ENCODE measurements around the gene ANKRD13B.

The ANKRD13B gene

DNA sequence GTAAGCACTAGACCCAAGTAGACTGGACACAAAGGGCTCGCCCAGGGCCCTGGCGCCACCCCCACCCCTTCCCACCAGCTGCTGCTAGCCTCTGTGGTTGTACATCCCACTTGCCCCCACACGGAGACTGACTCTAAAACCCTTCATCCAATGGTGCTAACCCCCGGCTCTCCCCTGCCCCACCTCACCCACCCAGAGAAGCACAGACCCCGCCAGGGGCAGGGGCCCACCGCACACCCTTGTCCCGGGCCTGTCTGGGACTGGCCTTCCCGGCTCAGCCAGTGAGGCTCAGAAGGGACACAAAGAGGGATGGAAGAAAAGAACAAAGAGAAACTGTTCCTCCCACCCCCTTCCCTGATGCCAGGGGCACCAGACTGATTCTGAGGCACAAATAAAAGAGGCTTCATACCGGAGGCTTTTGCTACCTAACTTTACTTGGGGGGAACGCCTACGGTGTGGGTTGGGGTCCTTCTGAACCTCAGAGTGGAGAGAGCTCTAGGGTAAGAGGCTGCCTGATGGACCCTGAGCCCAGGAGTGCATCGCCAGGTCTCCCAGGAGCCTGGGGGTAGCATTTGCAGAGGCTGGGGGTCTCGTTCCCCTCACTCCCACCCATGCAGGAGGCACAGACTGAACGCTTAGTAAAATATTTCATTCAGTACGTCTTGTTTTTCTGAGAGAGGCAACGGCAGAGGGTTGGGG, 21.6 kb downstream of the ANKRD13B start:
- Histone ChIP-seq H3K36me3 (ENCODE audit: control insufficient read depth, insufficient read depth, low read length) (no peaks in the 10 kb centered on the region), H3K4me1 (ENCODE audit: control insufficient read depth, insufficient read depth, low read length) (peaks cover 23% of the 10 kb centered on the region), H3K27ac (ENCODE audit: low read depth, low read length) (no peak overlapping the region), H3K27me3 (ENCODE audit: control insufficient read depth, insufficient read depth, low read length) (no peaks in the 10 kb centered on the region), H3K9ac (ENCODE audit: low read length) (no peak overlapping the region), H3K4me3 (ENCODE audit: low read length) (peak overlapping the region; percentile 2)

DNA sequence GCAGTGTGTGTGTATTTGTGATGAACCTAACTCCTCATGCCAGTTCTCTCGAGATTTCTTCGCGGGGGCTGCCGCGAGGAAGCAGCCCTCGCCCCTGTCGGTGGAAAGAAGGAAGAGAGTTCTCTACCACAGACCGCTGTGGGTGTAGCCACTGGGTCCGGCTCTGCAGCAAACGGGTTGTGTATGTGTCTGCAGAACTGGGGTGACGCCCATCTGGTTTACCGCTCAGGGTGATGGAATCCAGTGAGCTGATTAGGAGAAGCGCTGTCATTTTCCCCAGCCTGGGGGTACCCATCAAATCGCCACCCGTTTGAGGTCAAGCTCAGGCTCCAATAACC, 22.1 kb downstream of the ANKRD13B start:
- peaks cover 23% of the 10 kb centered on the region for H3K4me1 ChIP-seq (ENCODE audit: control insufficient read depth, insufficient read depth, low read length)
- H3K27me3 ChIP-seq (ENCODE audit: control insufficient read depth, insufficient read depth, low read length) = no peaks in the 10 kb centered on the region
- H3K9ac ChIP-seq (ENCODE audit: low read length) = no peak overlapping the region
- H3K4me3 ChIP-seq (ENCODE audit: low read length) = peak overlapping the region; percentile 66
- H3K36me3 ChIP-seq (ENCODE audit: control insufficient read depth, insufficient read depth, low read length) = no peaks in the 10 kb centered on the region
- no peak overlapping the region for H3K27ac ChIP-seq (ENCODE audit: low read depth, low read length)

DNA sequence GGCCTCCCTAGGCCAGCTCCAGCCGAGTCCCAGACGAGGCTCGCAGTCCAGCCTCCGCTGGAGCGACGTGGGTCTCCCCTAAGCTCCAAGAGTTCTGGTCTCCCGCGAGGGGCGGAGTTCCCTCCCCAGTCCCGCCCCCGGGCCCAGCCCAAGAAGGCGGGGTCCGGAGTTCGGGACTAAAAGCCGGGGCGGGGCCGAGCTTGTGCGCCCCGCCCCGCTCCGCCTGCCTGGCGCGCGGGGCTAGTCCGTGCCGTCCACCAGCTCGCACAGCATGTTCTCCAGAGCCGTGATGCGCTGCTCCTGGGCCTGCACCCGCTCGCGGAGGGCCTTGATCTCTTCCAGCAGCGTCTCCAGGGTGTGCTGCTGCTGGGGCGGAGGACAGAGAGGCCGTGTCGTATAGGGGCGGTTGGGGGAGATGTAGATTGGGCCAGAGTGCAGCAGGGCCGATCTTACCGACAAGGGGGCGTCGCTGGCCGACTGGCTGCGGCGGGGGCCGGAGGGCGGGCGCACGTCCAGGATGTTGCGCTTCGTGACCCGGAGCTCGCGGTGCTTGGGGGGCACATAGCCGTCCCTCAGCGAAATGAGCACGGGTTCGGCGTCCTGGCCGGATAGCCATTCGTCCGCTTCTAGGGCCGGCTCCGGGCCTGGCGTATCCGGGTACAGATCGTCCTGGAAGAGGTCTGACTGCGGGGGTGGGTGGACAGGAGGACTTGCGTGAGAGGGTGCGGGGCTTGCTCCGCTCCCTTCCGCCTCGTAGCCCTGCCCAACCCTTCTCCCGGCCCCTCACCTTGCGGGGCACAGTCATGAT, 22.8 kb downstream of the ANKRD13B start:
- no peak overlapping the region for H3K9ac ChIP-seq (ENCODE audit: low read length)
- no peaks in the 10 kb centered on the region for H3K27me3 ChIP-seq (ENCODE audit: control insufficient read depth, insufficient read depth, low read length)
- peaks cover 23% of the 10 kb centered on the region for H3K4me1 ChIP-seq (ENCODE audit: control insufficient read depth, insufficient read depth, low read length)

DNA sequence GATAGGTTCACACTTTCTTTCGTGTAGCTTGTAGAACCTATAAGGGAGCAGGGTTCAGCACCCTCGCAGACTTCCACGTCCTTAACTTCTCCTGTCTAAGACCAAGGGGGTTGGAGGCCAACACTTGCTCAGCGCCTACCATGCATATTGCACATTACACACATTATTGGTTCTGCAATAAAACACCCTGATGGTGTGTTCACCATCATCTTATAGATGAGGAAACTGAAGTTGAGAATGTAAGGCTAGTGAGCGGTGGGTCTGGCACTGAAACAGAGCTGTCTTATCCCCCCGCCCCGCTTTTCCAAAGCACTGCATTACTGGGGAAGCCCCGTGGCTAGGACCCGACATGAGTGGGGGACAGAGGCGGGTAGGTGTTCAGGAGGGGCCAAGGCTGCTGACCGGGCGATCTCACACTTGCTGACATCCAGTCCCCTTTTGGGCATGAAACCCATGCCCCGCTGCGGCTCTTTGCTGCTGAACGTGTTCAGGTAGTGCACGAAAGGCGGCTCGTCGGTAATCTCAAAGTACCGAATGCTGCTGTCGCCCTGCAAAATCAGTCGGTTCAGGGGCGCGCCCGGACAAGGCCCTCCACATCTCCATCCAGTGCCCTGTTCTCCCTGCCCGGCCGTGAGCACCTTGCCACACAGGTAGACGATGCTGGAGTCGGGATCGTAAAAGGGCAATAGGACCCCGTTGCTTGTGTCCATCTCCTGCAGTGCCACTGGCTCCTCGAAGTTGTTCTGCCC, 23.5 kb downstream of the ANKRD13B start:
- peak overlapping the region; percentile 7 for H3K9ac ChIP-seq (ENCODE audit: low read length)
- H3K36me3 ChIP-seq (ENCODE audit: control insufficient read depth, insufficient read depth, low read length) = no peaks in the 10 kb centered on the region
- H3K4me3 ChIP-seq (ENCODE audit: low read length) = peak overlapping the region; percentile 68
- H3K4me1 ChIP-seq (ENCODE audit: control insufficient read depth, insufficient read depth, low read length) = peaks cover 23% of the 10 kb centered on the region
- H3K27ac ChIP-seq (ENCODE audit: low read depth, low read length) = peak overlapping the region; percentile 76
- no peaks in the 10 kb centered on the region for H3K27me3 ChIP-seq (ENCODE audit: control insufficient read depth, insufficient read depth, low read length)

More for the DNA sequence above, 22.8 kb downstream of the ANKRD13B start:
- H3K27ac ChIP-seq (ENCODE audit: low read depth, low read length) = peak overlapping the region; percentile 76
- H3K36me3 ChIP-seq (ENCODE audit: control insufficient read depth, insufficient read depth, low read length) = no peaks in the 10 kb centered on the region
- H3K4me3 ChIP-seq (ENCODE audit: low read length) = peak overlapping the region; percentile 66

DNA sequence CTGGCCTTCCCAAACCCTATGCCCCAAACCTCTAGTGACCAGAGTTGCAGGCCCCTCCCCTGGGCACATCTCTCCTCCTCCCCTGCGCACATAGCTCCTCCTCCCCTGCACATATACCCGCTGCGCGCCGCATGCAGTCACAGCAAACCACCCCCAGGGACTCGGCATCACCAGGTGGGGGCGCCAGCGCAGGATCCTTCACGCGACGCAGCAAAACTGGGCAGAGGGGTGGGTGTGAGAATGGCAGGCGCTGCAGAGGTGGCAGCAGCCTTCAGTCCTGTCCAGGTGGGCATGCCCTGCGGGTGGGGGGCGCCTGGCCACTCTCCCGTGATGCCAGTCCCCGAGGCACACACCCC, 24.2 kb downstream of the ANKRD13B start:
- Histone ChIP-seq H3K27ac (ENCODE audit: low read depth, low read length) (no peak overlapping the region), H3K4me3 (ENCODE audit: low read length) (peak overlapping the region; percentile 68), H3K36me3 (ENCODE audit: control insufficient read depth, insufficient read depth, low read length) (no peaks in the 10 kb centered on the region), H3K9ac (ENCODE audit: low read length) (no peak overlapping the region), H3K4me1 (ENCODE audit: control insufficient read depth, insufficient read depth, low read length) (peaks cover 27% of the 10 kb centered on the region), H3K27me3 (ENCODE audit: control insufficient read depth, insufficient read depth, low read length) (no peaks in the 10 kb centered on the region)

DNA sequence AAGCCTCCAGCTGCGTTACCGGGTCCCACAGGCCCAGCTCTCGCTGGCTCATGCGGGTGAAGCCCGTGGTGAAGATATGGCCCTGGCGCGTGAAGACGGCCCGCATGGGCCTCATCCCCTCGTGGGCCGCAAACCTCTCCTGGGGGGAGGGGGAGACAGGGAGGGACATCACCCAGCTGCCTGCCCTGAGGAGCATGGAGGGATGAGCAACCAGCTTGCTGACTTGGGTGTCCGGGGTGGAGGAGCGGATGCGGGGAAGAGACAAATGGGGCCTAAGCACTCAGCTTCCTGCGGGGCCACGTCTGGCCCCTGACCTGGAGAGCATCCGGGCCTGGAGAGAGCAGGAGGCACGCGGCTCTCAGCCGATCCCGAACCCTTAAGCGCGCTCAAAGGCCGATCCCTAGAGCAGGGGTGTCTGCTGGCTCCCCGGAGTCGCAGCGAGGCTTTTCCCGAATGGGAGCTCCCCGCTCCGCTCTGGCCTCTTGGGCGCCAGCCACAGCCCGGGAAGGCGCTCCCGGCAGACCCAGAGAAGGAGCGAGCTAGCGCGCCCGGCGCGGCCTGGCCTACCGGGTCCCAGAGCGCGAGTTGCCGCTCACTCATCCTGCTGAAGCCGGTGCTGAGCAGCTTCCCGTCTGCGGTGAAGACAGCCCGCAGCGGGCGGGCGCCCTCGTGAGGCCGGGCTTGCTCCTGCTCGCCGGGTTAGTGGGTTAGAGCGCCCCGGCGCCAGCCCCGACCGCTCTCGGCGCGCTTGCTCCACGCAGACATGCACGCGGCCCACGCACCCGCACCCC, 24.7 kb downstream of the ANKRD13B start:
- H3K4me1 ChIP-seq (ENCODE audit: control insufficient read depth, insufficient read depth, low read length) = peaks cover 27% of the 10 kb centered on the region

DNA sequence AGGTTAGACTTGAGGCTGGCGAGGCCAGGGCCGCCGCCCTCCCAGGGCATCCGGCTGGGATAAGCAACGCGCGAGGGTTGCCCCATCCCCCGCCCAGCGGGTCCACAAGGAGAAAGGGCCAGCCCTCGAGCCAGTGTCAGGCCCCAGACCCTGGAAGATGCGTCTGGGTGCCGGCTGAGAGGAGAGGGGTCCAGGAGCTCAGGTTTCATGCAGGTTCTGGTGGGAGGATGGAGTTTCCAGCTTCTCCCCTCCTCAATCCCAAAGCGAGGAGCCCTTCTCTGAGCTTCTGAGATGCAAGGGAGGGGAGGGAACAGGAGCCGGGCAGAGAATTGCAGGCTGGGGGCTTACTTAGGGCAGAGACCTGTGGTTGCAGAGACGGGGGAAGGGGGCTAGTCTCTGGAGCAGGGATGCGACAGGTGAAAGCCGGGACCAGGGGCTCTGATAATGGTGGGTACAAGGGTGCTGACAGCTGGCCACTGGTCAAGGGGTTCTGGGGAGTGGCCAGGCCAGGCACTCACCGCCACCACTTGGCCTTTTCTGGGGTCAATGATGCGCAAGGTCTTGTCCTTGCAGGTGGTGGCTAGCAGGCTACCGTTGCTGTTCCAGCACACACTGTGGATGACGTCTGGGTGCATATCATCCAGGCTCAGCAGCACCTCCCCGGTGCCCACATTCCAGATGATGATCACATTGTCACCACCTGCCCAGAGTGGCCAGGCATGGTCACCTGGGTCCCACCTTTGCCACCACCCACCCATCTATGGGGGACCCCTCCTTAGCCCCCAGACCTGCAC, 25.5 kb downstream of the ANKRD13B start:
- Histone ChIP-seq H3K4me3 (ENCODE audit: low read length) (peak overlapping the region; percentile 68), H3K27me3 (ENCODE audit: control insufficient read depth, insufficient read depth, low read length) (no peaks in the 10 kb centered on the region), H3K9ac (ENCODE audit: low read length) (no peak overlapping the region), H3K4me1 (ENCODE audit: control insufficient read depth, insufficient read depth, low read length) (peaks cover 29% of the 10 kb centered on the region), H3K27ac (ENCODE audit: low read depth, low read length) (no peak overlapping the region), H3K36me3 (ENCODE audit: control insufficient read depth, insufficient read depth, low read length) (no peaks in the 10 kb centered on the region)

More for the DNA sequence above, 24.7 kb downstream of the ANKRD13B start:
- H3K27ac ChIP-seq (ENCODE audit: low read depth, low read length) = peak overlapping the region; percentile 2
- H3K27me3 ChIP-seq (ENCODE audit: control insufficient read depth, insufficient read depth, low read length) = no peaks in the 10 kb centered on the region
- H3K36me3 ChIP-seq (ENCODE audit: control insufficient read depth, insufficient read depth, low read length) = no peaks in the 10 kb centered on the region
- no peak overlapping the region for H3K9ac ChIP-seq (ENCODE audit: low read length)
- H3K4me3 ChIP-seq (ENCODE audit: low read length) = peak overlapping the region; percentile 68

DNA sequence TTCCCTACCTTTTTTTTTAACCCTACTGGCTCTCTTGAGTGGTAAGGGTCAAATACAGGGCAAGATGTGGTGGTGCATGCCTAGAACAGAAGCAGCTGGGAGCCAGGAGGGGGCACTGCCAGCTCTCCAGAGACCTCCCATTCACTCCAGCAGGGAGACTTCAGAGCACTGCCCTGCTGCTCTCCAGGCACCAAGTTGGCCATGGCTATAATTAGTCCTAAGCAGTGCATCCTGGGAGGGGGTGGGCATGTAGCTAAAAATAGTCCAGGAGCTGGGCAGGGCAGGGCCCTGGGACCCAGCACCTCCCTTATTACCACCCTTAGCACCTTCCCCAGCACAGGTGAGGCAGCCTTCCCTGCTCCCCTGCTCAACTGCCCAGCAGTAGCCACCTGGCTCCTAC, 26.3 kb downstream of the ANKRD13B start:
- Histone ChIP-seq H3K9ac (ENCODE audit: low read length) (no peak overlapping the region), H3K36me3 (ENCODE audit: control insufficient read depth, insufficient read depth, low read length) (no peaks in the 10 kb centered on the region), H3K4me3 (ENCODE audit: low read length) (no peak overlapping the region), H3K4me1 (ENCODE audit: control insufficient read depth, insufficient read depth, low read length) (peaks cover 27% of the 10 kb centered on the region), H3K27me3 (ENCODE audit: control insufficient read depth, insufficient read depth, low read length) (no peaks in the 10 kb centered on the region), H3K27ac (ENCODE audit: low read depth, low read length) (no peak overlapping the region)

DNA sequence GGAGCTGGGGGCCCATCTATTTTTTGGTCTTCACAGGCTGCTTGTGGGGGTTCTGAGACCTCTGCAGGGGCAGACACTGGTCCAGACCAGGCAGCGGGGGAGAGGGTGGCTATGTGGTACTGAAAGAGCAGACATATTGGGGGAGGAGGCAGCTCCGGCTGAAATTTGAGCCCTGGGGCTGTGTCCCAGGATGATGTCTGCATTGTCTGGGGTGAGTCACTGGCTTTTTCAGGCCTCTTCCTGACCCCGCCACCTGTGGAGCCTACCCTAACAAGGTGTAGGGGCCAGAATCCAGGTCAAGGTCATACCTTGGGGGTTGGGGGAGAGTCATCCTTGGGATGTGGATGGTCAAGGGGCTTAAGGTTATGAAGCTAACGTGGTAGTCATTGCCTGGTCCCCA, 27.3 kb downstream of the ANKRD13B start:
- no peaks in the 10 kb centered on the region for H3K27me3 ChIP-seq (ENCODE audit: control insufficient read depth, insufficient read depth, low read length)
- H3K36me3 ChIP-seq (ENCODE audit: control insufficient read depth, insufficient read depth, low read length) = no peaks in the 10 kb centered on the region
- peaks cover 24% of the 10 kb centered on the region for H3K4me1 ChIP-seq (ENCODE audit: control insufficient read depth, insufficient read depth, low read length)
- no peak overlapping the region for H3K4me3 ChIP-seq (ENCODE audit: low read length)
- no peak overlapping the region for H3K27ac ChIP-seq (ENCODE audit: low read depth, low read length)
- no peak overlapping the region for H3K9ac ChIP-seq (ENCODE audit: low read length)

DNA sequence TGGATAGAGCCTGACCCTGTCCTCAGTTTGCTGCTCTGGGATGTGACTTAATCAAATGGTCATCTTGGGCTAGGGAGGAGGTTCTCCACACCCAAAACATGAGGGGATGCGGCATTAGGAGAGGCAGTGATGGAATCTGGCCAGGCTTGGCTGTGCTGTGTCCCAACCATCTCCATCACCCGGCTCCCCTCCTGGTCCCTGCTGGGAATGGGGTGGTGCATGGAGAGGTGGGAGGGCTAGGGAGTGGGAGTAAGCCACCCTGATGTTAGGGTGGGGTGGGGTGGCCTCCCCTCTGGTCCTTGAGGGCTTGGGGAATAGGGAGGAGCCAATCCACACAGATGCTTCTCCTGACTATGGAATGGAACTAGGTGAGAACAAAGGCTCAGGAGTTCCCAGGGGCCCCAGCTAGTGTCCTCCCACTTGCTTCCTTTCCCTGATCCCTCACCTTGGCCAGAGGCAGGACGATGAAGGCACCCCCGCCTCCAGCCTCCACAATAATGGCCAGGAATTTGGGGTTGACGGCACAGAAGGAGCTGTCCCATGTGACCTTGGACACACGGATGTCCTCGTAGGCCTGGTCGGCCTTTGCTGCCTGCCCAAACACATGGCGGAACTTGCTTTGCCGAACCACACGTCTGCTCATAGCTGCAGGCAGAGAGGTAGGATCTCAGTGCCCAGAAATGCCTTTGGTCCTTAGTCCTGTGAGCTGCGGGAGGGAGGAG, 28.0 kb downstream of the ANKRD13B start:
- Histone ChIP-seq H3K36me3 (ENCODE audit: control insufficient read depth, insufficient read depth, low read length) (no peaks in the 10 kb centered on the region), H3K27me3 (ENCODE audit: control insufficient read depth, insufficient read depth, low read length) (no peaks in the 10 kb centered on the region), H3K4me1 (ENCODE audit: control insufficient read depth, insufficient read depth, low read length) (peaks cover 23% of the 10 kb centered on the region), H3K9ac (ENCODE audit: low read length) (no peak overlapping the region), H3K4me3 (ENCODE audit: low read length) (no peak overlapping the region), H3K27ac (ENCODE audit: low read depth, low read length) (peak overlapping the region; percentile 7)

DNA sequence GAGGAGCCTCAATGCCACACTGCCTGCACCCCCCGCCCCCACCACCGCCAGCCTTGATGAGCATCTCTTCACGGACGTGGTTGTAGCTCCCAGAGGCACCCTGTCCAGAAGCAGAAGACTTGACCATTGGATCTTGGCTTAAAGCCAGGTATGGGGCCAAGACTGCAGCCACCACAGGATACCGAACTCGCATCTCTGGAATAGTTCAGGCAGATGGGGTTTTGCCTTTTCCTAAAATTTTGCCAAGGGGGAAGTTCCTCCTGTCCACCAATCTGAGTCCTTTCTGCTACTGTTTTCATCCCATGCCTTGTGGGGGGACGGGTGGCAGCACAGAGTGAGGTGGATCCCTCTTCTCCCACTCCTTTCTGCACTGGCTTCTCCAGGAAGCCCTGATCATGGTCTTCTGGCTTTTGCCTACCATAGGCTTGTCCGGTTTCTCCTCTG, 28.8 kb downstream of the ANKRD13B start:
- Histone ChIP-seq H3K36me3 (ENCODE audit: control insufficient read depth, insufficient read depth, low read length) (no peaks in the 10 kb centered on the region), H3K4me3 (ENCODE audit: low read length) (peak overlapping the region; percentile 69), H3K27ac (ENCODE audit: low read depth, low read length) (peak overlapping the region; percentile 82), H3K27me3 (ENCODE audit: control insufficient read depth, insufficient read depth, low read length) (no peaks in the 10 kb centered on the region), H3K9ac (ENCODE audit: low read length) (peak overlapping the region; percentile 32), H3K4me1 (ENCODE audit: control insufficient read depth, insufficient read depth, low read length) (peaks cover 15% of the 10 kb centered on the region)
